Peyer's patch (tissue), 4 donors: ENCODE data around the gene HPSE2. TPM values are rescaled to one million over a fixed set of nuclear protein-coding genes. Genes with fewer than 3 reads are reported as not detected.

ENCODE experiments used
- DNase-seq, 3 donors: peaks; one replicate each; pipeline ENCODE4 v3.0.0-alpha.2; 2017 to 2019
- H3K27ac ChIP-seq, 4 donors: fragments of 200-600 bp; sonication (generic); one replicate each; pipeline ENCODE4 v1.5.1; 2016 to 2019
- H3K27me3 ChIP-seq, 2 donors: fragments of 200-600 bp; sonication (generic); one replicate each; pipeline ENCODE4 v1.5.1; 2019
- H3K36me3 ChIP-seq, 3 donors: fragments of 200-600 bp; sonication (generic); one replicate each; pipeline ENCODE4 v1.5.1; 2016 to 2019
- H3K4me1 ChIP-seq, 4 donors: fragments of 200-600 bp; sonication (generic); one replicate each; pipeline ENCODE4 v1.5.1; 2016 to 2019
- H3K4me3 ChIP-seq, 4 donors: fragments of 200-600 bp; sonication (generic); 1 replicate in 3 of 4; 2 replicates in 1 of 4; pipeline ENCODE4 v1.5.1; 2016 to 2019; ENCODE audit warnings: mild to moderate bottlenecking in 1 of 4
- H3K9me3 ChIP-seq, 4 donors: fragments of 200-600 bp; sonication (generic); one replicate each; pipeline ENCODE4 v1.5.1; 2016 to 2019; ENCODE audit warnings: mild to moderate bottlenecking in 1 of 4
- CTCF ChIP-seq, 6 experiments: fragments of 450-650 bp in 4 of 6; fragments of 200-600 bp in 2 of 6; sonication (generic) in 1 of 6; IDR thresholded peaks; one replicate each; pipeline ENCODE4 v1.5.1; 2017 to 2019; ENCODE audit warnings: antibody characterized with exemption in 6 of 6, mild to moderate bottlenecking in 3 of 6, moderate library complexity in 1 of 6
- POLR2A ChIP-seq, 2 donors: fragments of 450-650 bp; IDR thresholded peaks; one replicate each; pipeline ENCODE4 v1.5.1; 2017; ENCODE audit warnings: antibody characterized with exemption in 2 of 2, mild to moderate bottlenecking in 2 of 2, moderate library complexity in 2 of 2
- total RNA-seq, 4 donors: library from RNA; depleted of rRNA; stranded (reverse); fragments of >200 nt; gene quantifications; one replicate each; pipeline ENCODE4 v1.1.0, GENCODE V29; 2016

Gene HPSE2
- total RNA-seq, 4 donors from 2014 or later, result 3.0 to 15.7 (median 7.4) TPM

GRCh38 chr10:98858525-98858924, 377.1 kb downstream of the HPSE2 start:
- H3K27ac ChIP-seq, result no peak overlapping the region
- no peaks in the 10 kb centered on the region for H3K4me1 ChIP-seq
- no peak overlapping the region for H3K4me3 ChIP-seq
- H3K36me3 ChIP-seq, result no peaks in the 10 kb centered on the region
- TF ChIP-seq CTCF (IDR thresholded peaks at IDR 0.05), result no peak
- no peak for TF ChIP-seq POLR2A (IDR thresholded peaks at IDR 0.05)
- H3K27me3 ChIP-seq, result no peaks in the 10 kb centered on the region
- DNase-seq, result no peak
- H3K9me3 ChIP-seq, result no peaks in the 10 kb centered on the region

GRCh38 chr10:98855403-98856189, 380.1 kb downstream of the HPSE2 start:
- Histone ChIP-seq H3K9me3 (no peaks in the 10 kb centered on the region), H3K4me3 (no peak overlapping the region), H3K36me3 (no peaks in the 10 kb centered on the region), H3K27ac (no peak overlapping the region), H3K27me3 (no peaks in the 10 kb centered on the region), H3K4me1 (no peaks in the 10 kb centered on the region)
- no peak for DNase-seq
- TF ChIP-seq POLR2A (IDR thresholded peaks at IDR 0.05), result no peak
- no peak for TF ChIP-seq CTCF (IDR thresholded peaks at IDR 0.05)

GRCh38 chr10:98852686-98853085, 383.0 kb downstream of the HPSE2 start:
- DNase-seq, result no peak
- Histone ChIP-seq H3K4me3 (no peak overlapping the region), H3K27me3 (no peaks in the 10 kb centered on the region), H3K36me3 (no peaks in the 10 kb centered on the region), H3K27ac (no peak overlapping the region), H3K9me3 (no peaks in the 10 kb centered on the region), H3K4me1 (no peaks in the 10 kb centered on the region)
- TF ChIP-seq POLR2A (IDR thresholded peaks at IDR 0.05) (no peak), CTCF (IDR thresholded peaks at IDR 0.05) (peak in 1 of 6 experiments; percentile 20)

GRCh38 chr10:98848361-98848760, 387.3 kb downstream of the HPSE2 start:
- Histone ChIP-seq H3K27me3 (no peaks in the 10 kb centered on the region), H3K9me3 (no peaks in the 10 kb centered on the region), H3K4me3 (no peak overlapping the region), H3K27ac (no peak overlapping the region), H3K4me1 (no peaks in the 10 kb centered on the region), H3K36me3 (no peaks in the 10 kb centered on the region)
- no peak for DNase-seq
- TF ChIP-seq CTCF (IDR thresholded peaks at IDR 0.05) (no peak), POLR2A (IDR thresholded peaks at IDR 0.05) (no peak)

- Histone ChIP-seq H3K36me3 (no peaks in the 10 kb centered on the region), H3K4me3 (no peak overlapping the region), H3K4me1 (no peaks in the 10 kb centered on the region), H3K27me3 (no peaks in the 10 kb centered on the region), H3K9me3 (no peaks in the 10 kb centered on the region), H3K27ac (no peak overlapping the region)
- TF ChIP-seq POLR2A (IDR thresholded peaks at IDR 0.05) (no peak), CTCF (IDR thresholded peaks at IDR 0.05) (no peak)
- DNase-seq, result no peak
Observed at GRCh38 chr10:98846787-98847186, 388.9 kb downstream of the HPSE2 start.
